ENCODE data around the gene RASA3.

RASA3 gene

GRCh38 chr13:113947311-113948033, 185.0 kb downstream of the RASA3 start:
- no peak for DNase-seq (ENCODE audit: low spot score)
- no peaks in the 10 kb centered on the region for H3K4me1 Mint-ChIP-seq (ENCODE audit: low read depth)
- no peaks in the 10 kb centered on the region for H3K27me3 Mint-ChIP-seq (ENCODE audit: low read depth)
- H3K4me3 Mint-ChIP-seq, result no peak overlapping the region
- no peaks in the 10 kb centered on the region for H3K9me3 Mint-ChIP-seq
- H3K27ac Mint-ChIP-seq, result no peak overlapping the region
- no peaks in the 10 kb centered on the region for H3K36me3 Mint-ChIP-seq (ENCODE audit: low read depth)

GRCh38 chr13:113946409-113947181, 185.8 kb downstream of the RASA3 start:
- Mint-ChIP-seq H3K4me1 (ENCODE audit: low read depth) (no peaks in the 10 kb centered on the region), H3K27ac (no peak overlapping the region), H3K27me3 (ENCODE audit: low read depth) (no peaks in the 10 kb centered on the region), H3K4me3 (no peak overlapping the region), H3K36me3 (ENCODE audit: low read depth) (no peaks in the 10 kb centered on the region), H3K9me3 (no peaks in the 10 kb centered on the region)
- DNase-seq (ENCODE audit: low spot score), result no peak

GRCh38 chr13:113945857-113946408, 186.5 kb downstream of the RASA3 start:
- no peak for DNase-seq (ENCODE audit: low spot score)
- Mint-ChIP-seq H3K36me3 (ENCODE audit: low read depth) (no peaks in the 10 kb centered on the region), H3K4me1 (ENCODE audit: low read depth) (no peaks in the 10 kb centered on the region), H3K27me3 (ENCODE audit: low read depth) (no peaks in the 10 kb centered on the region), H3K9me3 (no peaks in the 10 kb centered on the region), H3K27ac (no peak overlapping the region), H3K4me3 (no peak overlapping the region)

- no peaks in the 10 kb centered on the region for H3K27me3 Mint-ChIP-seq (ENCODE audit: low read depth)
- H3K36me3 Mint-ChIP-seq (ENCODE audit: low read depth), result no peaks in the 10 kb centered on the region
- no peaks in the 10 kb centered on the region for H3K9me3 Mint-ChIP-seq
- H3K27ac Mint-ChIP-seq, result no peak overlapping the region
- H3K4me3 Mint-ChIP-seq, result no peak overlapping the region
- no peaks in the 10 kb centered on the region for H3K4me1 Mint-ChIP-seq (ENCODE audit: low read depth)
- DNase-seq (ENCODE audit: low spot score), result no peak
Observed at GRCh38 chr13:113943821-113944565, 188.4 kb downstream of the RASA3 start.

GRCh38 chr13:113942591-113943103, 189.8 kb downstream of the RASA3 start:
- Mint-ChIP-seq H3K4me1 (ENCODE audit: low read depth) (no peaks in the 10 kb centered on the region), H3K4me3 (no peak overlapping the region), H3K9me3 (no peaks in the 10 kb centered on the region), H3K36me3 (ENCODE audit: low read depth) (no peaks in the 10 kb centered on the region), H3K27me3 (ENCODE audit: low read depth) (no peaks in the 10 kb centered on the region), H3K27ac (no peak overlapping the region)
- no peak for DNase-seq (ENCODE audit: low spot score)

GRCh38 chr13:113941571-113942191, 190.7 kb downstream of the RASA3 start:
- DNase-seq (ENCODE audit: low spot score), result no peak
- H3K9me3 Mint-ChIP-seq, result no peaks in the 10 kb centered on the region
- no peaks in the 10 kb centered on the region for H3K36me3 Mint-ChIP-seq (ENCODE audit: low read depth)
- no peaks in the 10 kb centered on the region for H3K27me3 Mint-ChIP-seq (ENCODE audit: low read depth)
- no peaks in the 10 kb centered on the region for H3K4me1 Mint-ChIP-seq (ENCODE audit: low read depth)
- no peak overlapping the region for H3K4me3 Mint-ChIP-seq
- H3K27ac Mint-ChIP-seq, result no peak overlapping the region

GRCh38 chr13:113939944-113940297, 192.5 kb downstream of the RASA3 start:
- Mint-ChIP-seq H3K4me1 (ENCODE audit: low read depth) (no peaks in the 10 kb centered on the region), H3K9me3 (no peaks in the 10 kb centered on the region), H3K27me3 (ENCODE audit: low read depth) (peaks cover 4% of the 10 kb centered on the region), H3K4me3 (no peak overlapping the region), H3K27ac (no peak overlapping the region), H3K36me3 (ENCODE audit: low read depth) (no peaks in the 10 kb centered on the region)
- DNase-seq (ENCODE audit: low spot score), result no peak

GRCh38 chr13:113939129-113939943, 193.1 kb downstream of the RASA3 start:
- no peaks in the 10 kb centered on the region for H3K9me3 Mint-ChIP-seq
- H3K36me3 Mint-ChIP-seq (ENCODE audit: low read depth), result no peaks in the 10 kb centered on the region
- DNase-seq (ENCODE audit: low spot score), result no peak
- H3K27me3 Mint-ChIP-seq (ENCODE audit: low read depth), result peaks cover 4% of the 10 kb centered on the region
- no peak overlapping the region for H3K27ac Mint-ChIP-seq
- no peaks in the 10 kb centered on the region for H3K4me1 Mint-ChIP-seq (ENCODE audit: low read depth)
- no peak overlapping the region for H3K4me3 Mint-ChIP-seq

GRCh38 chr13:113938716-113939115, 193.7 kb downstream of the RASA3 start:
- DNase-seq (ENCODE audit: low spot score), result no peak
- Mint-ChIP-seq H3K4me3 (no peak overlapping the region), H3K27me3 (ENCODE audit: low read depth) (peaks cover 4% of the 10 kb centered on the region), H3K27ac (no peak overlapping the region), H3K9me3 (no peaks in the 10 kb centered on the region), H3K4me1 (ENCODE audit: low read depth) (no peaks in the 10 kb centered on the region), H3K36me3 (ENCODE audit: low read depth) (no peaks in the 10 kb centered on the region)

GRCh38 chr13:113938246-113938645, 194.2 kb downstream of the RASA3 start:
- Mint-ChIP-seq H3K36me3 (ENCODE audit: low read depth) (no peaks in the 10 kb centered on the region), H3K9me3 (no peaks in the 10 kb centered on the region), H3K27me3 (ENCODE audit: low read depth) (peaks cover 6% of the 10 kb centered on the region), H3K4me3 (no peak overlapping the region), H3K27ac (no peak overlapping the region), H3K4me1 (ENCODE audit: low read depth) (no peaks in the 10 kb centered on the region)
- no peak for DNase-seq (ENCODE audit: low spot score)

GRCh38 chr13:113937527-113938180, 194.8 kb downstream of the RASA3 start:
- peaks cover 10% of the 10 kb centered on the region for H3K27me3 Mint-ChIP-seq (ENCODE audit: low read depth)
- no peaks in the 10 kb centered on the region for H3K4me1 Mint-ChIP-seq (ENCODE audit: low read depth)
- no peak for DNase-seq (ENCODE audit: low spot score)
- no peak overlapping the region for H3K4me3 Mint-ChIP-seq
- no peak overlapping the region for H3K27ac Mint-ChIP-seq
- no peaks in the 10 kb centered on the region for H3K36me3 Mint-ChIP-seq (ENCODE audit: low read depth)
- no peaks in the 10 kb centered on the region for H3K9me3 Mint-ChIP-seq

GRCh38 chr13:113937073-113937472, 195.3 kb downstream of the RASA3 start:
- Mint-ChIP-seq H3K27ac (no peak overlapping the region), H3K9me3 (no peaks in the 10 kb centered on the region), H3K4me3 (no peak overlapping the region), H3K27me3 (ENCODE audit: low read depth) (peaks cover 15% of the 10 kb centered on the region), H3K36me3 (ENCODE audit: low read depth) (no peaks in the 10 kb centered on the region), H3K4me1 (ENCODE audit: low read depth) (peaks cover 2% of the 10 kb centered on the region)
- no peak for DNase-seq (ENCODE audit: low spot score)

All from T-helper 2 cell treated with Interferon-gamma antibody and Interleukin-4, amounts not matched to agents 5 μg/mL and 100 μg/mL, for 36 hours (primary cell).